Spleen (tissue), 11 donors: Measurements from ENCODE around the gene PRG3. TPM values are rescaled to one million over a fixed set of nuclear protein-coding genes. Genes with fewer than 3 reads are reported as not detected.

Source experiments
- DNase-seq: peaks from one replicate; pipeline ENCODE4 v3.0.0-alpha.2; 2020
- H3K27ac ChIP-seq, 8 donors: fragments of 200-600 bp; sonication (generic) in 7 of 8; 1 replicate in 4 of 8; 2 replicates in 4 of 8; pipeline versions ENCODE4 v1.5.0 to v1.8.0; 2016 to 2021; ENCODE audit warnings: inconsistent platforms in 4 of 8, mild to moderate bottlenecking in 4 of 8, moderate library complexity in 1 of 8
- H3K27me3 ChIP-seq, 7 donors: fragments of 200-600 bp; sonication (generic) in 6 of 7; replicated peaks in 1 of 7; 1 replicate in 4 of 7; 2 replicates in 3 of 7; pipeline versions ENCODE4 v1.5.0 to v1.8.0; 2016 to 2021; ENCODE audit warnings: inconsistent platforms in 3 of 7, mild to moderate bottlenecking in 1 of 7
- H3K36me3 ChIP-seq, 6 donors: fragments of 200-600 bp; sonication (generic) in 5 of 6; 1 replicate in 4 of 6; 2 replicates in 2 of 6; pipeline versions ENCODE4 v1.5.0 to v1.8.0; 2016 to 2021; ENCODE audit warnings: inconsistent platforms in 2 of 6
- H3K4me1 ChIP-seq, 6 donors: fragments of 200-600 bp; sonication (generic) in 5 of 6; 1 replicate in 3 of 6; 2 replicates in 3 of 6; pipeline versions ENCODE4 v1.5.0 to v1.8.0; 2016 to 2021; ENCODE audit warnings: inconsistent platforms in 3 of 6
- H3K4me3 ChIP-seq, 8 donors: fragments of 200-600 bp; sonication (generic) in 7 of 8; 1 replicate in 4 of 8; 2 replicates in 4 of 8; pipeline versions ENCODE4 v1.5.0 to v1.8.0; 2016 to 2021; ENCODE audit warnings: inconsistent platforms in 4 of 8, mild to moderate bottlenecking in 4 of 8, moderate library complexity in 2 of 8
- H3K9me3 ChIP-seq, 8 donors: fragments of 200-600 bp; sonication (generic) in 7 of 8; 1 replicate in 4 of 8; 2 replicates in 4 of 8; pipeline versions ENCODE4 v1.5.0 to v1.8.0; 2016 to 2021; ENCODE audit warnings: inconsistent platforms in 4 of 8
- POLR2A ChIP-seq, 3 donors: fragments of 450-650 bp; IDR thresholded peaks; one replicate each; pipeline ENCODE4 v1.5.1; 2017; ENCODE audit warnings: antibody characterized with exemption in 3 of 3, mild to moderate bottlenecking in 1 of 3
- POLR2AphosphoS5 ChIP-seq, 3 donors: sonication (generic); formaldehyde crosslinking; IDR thresholded peaks; one replicate each; pipeline ENCODE4 v1.5.1; 2017; ENCODE audit warnings: antibody characterized with exemption in 3 of 3
- WGBS, 5 donors: extraction: QIAGEN DNeasy Blood & Tissue Kit in 3 of 5; methylation state at CpG; one replicate each; pipeline versions ENCODE4 v1.1.5 to v1.1.7; 2013 to 2018; 5-methylcytosine and 5-hydroxymethylcytosine counted together
- intact Hi-C: fragments of 100-400 bp; cut with DNase I; formaldehyde crosslinking; loops from one replicate; pipeline ENCODE4 v1.15.0; 2023; ENCODE audit warnings: low total_unique reads
- polyA plus RNA-seq, 3 donors: library from polyadenylated mRNA; stranded (reverse); fragments of 200-250 nt; gene quantifications; one replicate each; pipeline ENCODE4 v1.2.1, GENCODE V29; 2013
- total RNA-seq, 7 donors: library from RNA; depleted of rRNA in 3 of 7; stranded (reverse); fragments of >200 nt in 3 of 7; fragmentation: NEBNext Ultra II Directional in 4 of 7; extraction: Animal tissue kit (Norgen Biotek cat#: 25700) in 4 of 7; gene quantifications; one replicate each; pipeline versions ENCODE4 v1.1.0 to v1.2.1, GENCODE V29; 2016 to 2021
- TF ChIP-seq, protein P1 (sequence below), 11 experiments: fragments of 200-600 bp in 7 of 11; fragments of 450-650 bp in 4 of 11; sonication (generic) in 4 of 11; IDR thresholded peaks in 8 of 11; conservative IDR thresholded peaks in 3 of 11; 1 replicate in 7 of 11; 2 replicates in 4 of 11; pipeline versions ENCODE4 v1.4.0 to v1.8.0; 2016 to 2021; ENCODE audit warnings: antibody characterized with exemption in 11 of 11, inconsistent platforms in 4 of 11, mild to moderate bottlenecking in 1 of 11
- donor health status: healthy with polysubstance abuse.
- donor health status: DM: no; HTN: no; CAD: no; lungs with moderate emphysema.
- donor health status: DM: no; HTN: no; CAD: no.
- donor health status: Bipolar disorder and iron deficiency.
- donor health status: healthy.
- donor health status: DM: no; HTN: no; CAD: no.
- donor health status: DM: yes; HTN: yes; CAD: no.

The PRG3 gene
- total and polyA plus RNA-seq, 10 donors = 0.36 to 5.1 (median 1.1) TPM; not detected in 1

DNA sequence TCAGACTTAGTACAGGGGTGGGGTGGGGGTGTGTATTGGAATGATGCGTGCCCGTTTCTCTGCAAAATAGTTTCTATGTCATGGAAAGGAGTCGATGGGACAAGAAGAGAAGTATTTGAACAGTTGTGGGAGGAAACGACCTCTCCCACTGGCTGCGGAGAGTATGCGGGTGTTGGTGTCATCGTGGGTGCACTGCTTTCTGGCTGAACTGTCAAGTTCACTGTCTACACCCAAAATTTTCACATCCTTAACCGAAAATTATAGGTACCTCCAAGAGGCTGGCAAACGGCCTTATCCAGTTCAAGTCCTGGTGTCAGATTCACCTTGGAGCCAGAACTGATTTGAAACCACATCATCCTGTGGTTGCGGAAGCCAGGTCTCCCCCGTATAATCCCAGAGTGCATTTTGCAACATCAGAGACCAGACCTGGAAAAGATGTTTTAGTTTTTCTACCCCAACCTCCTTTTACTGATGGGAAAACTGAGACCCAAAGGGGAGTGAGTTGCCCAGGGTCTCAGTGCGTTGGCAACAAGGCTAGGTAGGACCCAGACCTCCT, 44.8 kb downstream of the PRG3 start:
- Histone ChIP-seq H3K27ac (peak overlapping the region; percentile 76 to 96 (median 90)), H3K9me3 (no peaks in the 10 kb centered on the region), H3K4me1 (peaks cover 0 to 35% (median 22%) of the 10 kb centered on the region in 6 donors), H3K36me3 (peaks cover 0 to 33% (median 22%) of the 10 kb centered on the region in 6 donors), H3K27me3 (no peaks in the 10 kb centered on the region), H3K4me3 (peak overlapping the region; percentile 63 to 97 (median 78))
- intact Hi-C loops = no loop called here
- WGBS, 5 donors = 21 to 26% (median 25%) methylated on average over 12 of the region's 12 CpGs
- TF ChIP-seq POLR2A (IDR thresholded peaks at IDR 0.05) (no peak), POLR2AphosphoS5 (IDR thresholded peaks at IDR 0.05) (no peak)
- TF ChIP-seq, protein P1, sequence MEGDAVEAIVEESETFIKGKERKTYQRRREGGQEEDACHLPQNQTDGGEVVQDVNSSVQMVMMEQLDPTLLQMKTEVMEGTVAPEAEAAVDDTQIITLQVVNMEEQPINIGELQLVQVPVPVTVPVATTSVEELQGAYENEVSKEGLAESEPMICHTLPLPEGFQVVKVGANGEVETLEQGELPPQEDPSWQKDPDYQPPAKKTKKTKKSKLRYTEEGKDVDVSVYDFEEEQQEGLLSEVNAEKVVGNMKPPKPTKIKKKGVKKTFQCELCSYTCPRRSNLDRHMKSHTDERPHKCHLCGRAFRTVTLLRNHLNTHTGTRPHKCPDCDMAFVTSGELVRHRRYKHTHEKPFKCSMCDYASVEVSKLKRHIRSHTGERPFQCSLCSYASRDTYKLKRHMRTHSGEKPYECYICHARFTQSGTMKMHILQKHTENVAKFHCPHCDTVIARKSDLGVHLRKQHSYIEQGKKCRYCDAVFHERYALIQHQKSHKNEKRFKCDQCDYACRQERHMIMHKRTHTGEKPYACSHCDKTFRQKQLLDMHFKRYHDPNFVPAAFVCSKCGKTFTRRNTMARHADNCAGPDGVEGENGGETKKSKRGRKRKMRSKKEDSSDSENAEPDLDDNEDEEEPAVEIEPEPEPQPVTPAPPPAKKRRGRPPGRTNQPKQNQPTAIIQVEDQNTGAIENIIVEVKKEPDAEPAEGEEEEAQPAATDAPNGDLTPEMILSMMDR (IDR thresholded peaks at IDR 0.05 in 8 of 11, conservative IDR thresholded peaks at IDR 0.05 in 3 of 11) = no peak
- DNase-seq = peak; percentile 72

DNA sequence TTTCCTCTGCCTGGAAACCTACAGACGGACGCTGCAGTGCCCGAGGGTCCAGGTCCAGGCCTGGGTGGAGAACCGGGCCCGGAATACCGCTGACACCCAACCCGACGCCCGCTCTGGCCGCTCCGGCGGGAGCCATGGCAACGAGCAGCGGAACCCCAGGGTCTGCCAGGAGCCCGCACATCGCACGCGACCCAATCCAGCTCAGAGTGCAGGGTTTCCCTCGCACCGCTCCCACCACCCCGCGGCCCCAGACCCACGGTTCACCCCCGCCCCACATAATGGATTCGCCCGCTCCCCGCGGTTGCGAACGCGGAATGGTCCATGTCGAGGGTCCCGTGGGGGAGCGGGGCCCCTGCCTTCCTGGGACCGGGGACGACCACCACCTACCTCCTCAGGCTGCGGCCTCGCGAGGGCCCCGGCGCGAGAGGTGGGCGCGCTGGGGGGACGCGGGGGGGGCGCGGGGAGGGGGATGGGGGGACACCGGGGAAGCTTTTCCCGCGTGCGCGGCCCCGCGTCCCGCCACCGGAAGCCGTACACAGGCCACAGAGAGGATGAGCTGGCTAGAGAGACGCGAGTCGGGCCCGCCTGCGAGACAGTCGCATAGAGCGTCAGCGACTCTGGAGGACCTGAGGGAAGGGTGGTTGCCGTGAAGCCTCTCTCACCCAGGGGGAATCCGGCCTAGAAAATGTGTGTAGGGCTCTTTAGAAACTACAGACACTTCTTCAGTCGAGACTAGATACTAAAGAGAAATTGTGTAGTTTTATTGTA, 45.4 kb downstream of the PRG3 start, which contains the start of gene SSRP1:
SSRP1 (minus strand) TSS at position 550 of the 768 bp plus-strand sequence. CDS start 771 bp downstream, outside the sequence.
- peaks cover 0 to 40% (median 29%) of the 10 kb centered on the region in 6 donors for H3K36me3 ChIP-seq
- H3K27me3 ChIP-seq = no peaks in the 10 kb centered on the region
- H3K4me1 ChIP-seq = peaks cover 0 to 35% (median 22%) of the 10 kb centered on the region in 6 donors
- WGBS, 5 donors = 0 to 1% (median 0%) methylated on average over 22 to 68 of the region's 69 CpGs
- DNase-seq = peak; percentile 98
- TF ChIP-seq, protein P1 (IDR thresholded peaks at IDR 0.05 in 8 of 11, conservative IDR thresholded peaks at IDR 0.05 in 3 of 11) = no peak
- TF ChIP-seq POLR2AphosphoS5 (IDR thresholded peaks at IDR 0.05) (peak; percentile 88 to 92 (median 89)), POLR2A (IDR thresholded peaks at IDR 0.05) (peak in 1 of 3 donors; percentile 46)
- peak within 1 kb of the TSS; percentile 76 to 96 (median 90) for H3K27ac ChIP-seq
- no peaks in the 10 kb centered on the region for H3K9me3 ChIP-seq
- peak within 1 kb of the TSS; percentile 63 to 97 (median 78) for H3K4me3 ChIP-seq
- intact Hi-C loops = no loop called here

DNA sequence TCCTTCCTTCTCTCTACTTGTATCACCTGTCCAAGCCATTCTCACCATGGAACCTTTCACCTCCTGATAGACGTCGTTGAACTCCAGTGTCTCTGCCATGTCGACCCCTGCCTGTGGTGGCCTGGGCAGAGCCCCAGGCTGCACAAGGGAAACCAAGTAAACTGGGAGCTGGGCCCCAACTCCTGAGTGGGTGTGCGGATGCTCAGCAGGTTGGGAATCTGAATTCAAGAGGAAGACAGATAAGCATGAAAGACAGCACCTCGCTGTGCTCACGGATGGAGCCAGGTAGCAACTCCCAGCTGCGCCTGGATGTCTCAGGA, 46.0 kb downstream of the PRG3 start:
- Histone ChIP-seq H3K27ac (peak overlapping the region in 7 of 8 donors; percentile 87 to 96 (median 91)), H3K4me3 (peak overlapping the region; percentile 63 to 97 (median 78)), H3K4me1 (peaks cover 0 to 35% (median 22%) of the 10 kb centered on the region in 6 donors), H3K36me3 (peaks cover 0 to 45% (median 34%) of the 10 kb centered on the region in 6 donors), H3K27me3 (no peaks in the 10 kb centered on the region), H3K9me3 (no peaks in the 10 kb centered on the region)
- intact Hi-C loops = no loop called here
- WGBS, 5 donors = 4 to 15% (median 8%) methylated on average over 7 of the region's 7 CpGs
- no peak for DNase-seq
- TF ChIP-seq, protein P1 (IDR thresholded peaks at IDR 0.05 in 8 of 11, conservative IDR thresholded peaks at IDR 0.05 in 3 of 11) = no peak
- TF ChIP-seq POLR2AphosphoS5 (IDR thresholded peaks at IDR 0.05) (no peak), POLR2A (IDR thresholded peaks at IDR 0.05) (no peak)
